ENCODE data around the gene KLK1. TPM values are rescaled to one million over a fixed set of nuclear protein-coding genes. Genes with fewer than 3 reads are reported as not detected.

The KLK1 gene
- total and polyA plus RNA-seq, 4 donors = 0.25 to 0.92 (median 0.83) TPM; not detected in 1

GRCh38 chr19:50835103-50835784 lies 11.7 kb upstream of the KLK1 start:
- H3K9ac ChIP-seq (ENCODE audit: insufficient read depth in 1 of 2, low read length in 2 of 2) = no peak overlapping the region
- no peak overlapping the region for H3K27ac ChIP-seq (ENCODE audit: low read depth in 1 of 2, low read length in 1 of 2)
- peaks cover 4 to 8% (median 5%) of the 10 kb centered on the region in 3 donors for H3K27me3 ChIP-seq (ENCODE audit: control insufficient read depth in 3 of 3, insufficient read depth in 3 of 3, low read length in 2 of 3)
- H3K4me3 ChIP-seq = peak overlapping the region; percentile 39
- DNase-seq (peak; percentile 22 to 32 (median 24)), ATAC-seq (ENCODE audit: insufficient read depth, low FRiP score) (no peak)
- TF ChIP-seq CTCF (IDR thresholded peaks at IDR 0.05; ENCODE audit: control extremely low read depth, extremely low read depth) = no peak
- peaks cover 0 to 5% (median 0%) of the 10 kb centered on the region in 4 donors for H3K9me3 ChIP-seq (ENCODE audit: control insufficient read depth in 4 of 4, insufficient read depth in 3 of 4, low read length in 3 of 4)
- peaks cover 0 to 7% (median 3%) of the 10 kb centered on the region in 5 donors for H3K4me1 ChIP-seq (ENCODE audit: control insufficient read depth in 5 of 5, insufficient read depth in 5 of 5, low read length in 5 of 5)
- no peaks in the 10 kb centered on the region for H3K36me3 ChIP-seq (ENCODE audit: control insufficient read depth in 4 of 4, insufficient read depth in 4 of 4, low read length in 4 of 4)
- WGBS, 2 donors = 30 to 35% methylated on average over 13 of the region's 13 CpGs

GRCh38 chr19:50833802-50834167 lies 10.2 kb upstream of the KLK1 start:
- Histone ChIP-seq H3K27me3 (ENCODE audit: control insufficient read depth in 3 of 3, insufficient read depth in 3 of 3, low read length in 2 of 3) (peaks cover 4 to 11% (median 5%) of the 10 kb centered on the region in 3 donors), H3K4me1 (ENCODE audit: control insufficient read depth in 5 of 5, insufficient read depth in 5 of 5, low read length in 5 of 5) (peaks cover 0 to 7% (median 3%) of the 10 kb centered on the region in 5 donors), H3K4me3 (no peak overlapping the region), H3K9me3 (ENCODE audit: control insufficient read depth in 4 of 4, insufficient read depth in 3 of 4, low read length in 3 of 4) (peaks cover 0 to 5% (median 0%) of the 10 kb centered on the region in 4 donors), H3K36me3 (ENCODE audit: control insufficient read depth in 4 of 4, insufficient read depth in 4 of 4, low read length in 4 of 4) (no peaks in the 10 kb centered on the region), H3K27ac (ENCODE audit: low read depth in 1 of 2, low read length in 1 of 2) (no peak overlapping the region), H3K9ac (ENCODE audit: insufficient read depth in 1 of 2, low read length in 2 of 2) (no peak overlapping the region)
- 93 to 96% methylated on average over 6 of the region's 6 CpGs for WGBS, 2 donors
- TF ChIP-seq CTCF (IDR thresholded peaks at IDR 0.05; ENCODE audit: control extremely low read depth, extremely low read depth) = no peak
- ATAC-seq (ENCODE audit: insufficient read depth, low FRiP score) (no peak), DNase-seq (no peak)

DNA sequence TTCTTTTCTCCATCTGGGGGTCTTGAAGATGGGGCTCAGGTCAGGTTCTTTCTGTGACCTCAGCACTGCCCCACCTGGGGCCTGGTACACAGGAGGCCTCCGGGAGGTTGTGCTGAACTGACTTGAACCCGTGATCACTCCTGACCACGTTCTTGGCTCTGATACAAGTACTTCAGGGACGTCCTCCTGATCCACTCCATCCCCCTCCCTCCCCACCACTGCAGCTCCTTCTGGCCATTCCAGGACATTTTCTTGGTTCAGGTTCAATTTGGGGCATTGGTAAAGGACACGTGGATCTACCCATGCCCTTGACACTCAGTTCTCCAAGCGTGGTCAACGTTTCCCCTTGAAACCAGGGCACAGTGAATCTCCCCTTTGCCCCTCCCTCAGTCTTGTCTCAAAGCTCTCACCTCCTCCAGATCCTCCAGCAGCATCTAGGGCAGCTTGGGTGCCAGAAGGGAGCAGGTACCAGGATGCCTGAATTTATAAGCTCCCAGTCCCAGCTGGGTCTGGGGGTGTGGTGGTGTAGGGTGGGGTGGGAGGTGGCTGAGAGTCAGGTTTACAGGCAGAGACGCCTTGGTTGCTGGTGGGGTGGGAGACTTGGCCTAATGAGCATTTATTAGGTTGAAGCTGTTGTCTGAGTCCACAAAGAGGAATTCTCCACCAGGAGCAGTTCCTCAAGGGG lies 9.7 kb upstream of the KLK1 start, which contains the start of gene KLK15:
Gene KLK15, minus strand, starts transcription at position 458 of the 685 bp plus-strand sequence. CDS start 2,082 bp downstream, outside the sequence.
- DNase-seq (no peak), ATAC-seq (ENCODE audit: insufficient read depth, low FRiP score) (no peak)
- no peak within 1 kb of the TSS for H3K27ac ChIP-seq (ENCODE audit: low read depth in 1 of 2, low read length in 1 of 2)
- WGBS, 2 donors = 57 to 72% methylated on average over 8 of the region's 8 CpGs
- no peaks in the 10 kb centered on the region for H3K36me3 ChIP-seq (ENCODE audit: control insufficient read depth in 4 of 4, insufficient read depth in 4 of 4, low read length in 4 of 4)
- H3K4me3 ChIP-seq = no peak within 1 kb of the TSS
- TF ChIP-seq CTCF (IDR thresholded peaks at IDR 0.05; ENCODE audit: control extremely low read depth, extremely low read depth) = no peak
- H3K9me3 ChIP-seq (ENCODE audit: control insufficient read depth in 4 of 4, insufficient read depth in 3 of 4, low read length in 3 of 4) = peaks cover 0 to 5% (median 0%) of the 10 kb centered on the region in 4 donors
- H3K9ac ChIP-seq (ENCODE audit: insufficient read depth in 1 of 2, low read length in 2 of 2) = no peak within 1 kb of the TSS
- peaks cover 0 to 7% (median 3%) of the 10 kb centered on the region in 5 donors for H3K4me1 ChIP-seq (ENCODE audit: control insufficient read depth in 5 of 5, insufficient read depth in 5 of 5, low read length in 5 of 5)
- peaks cover 4 to 11% (median 7%) of the 10 kb centered on the region in 3 donors for H3K27me3 ChIP-seq (ENCODE audit: control insufficient read depth in 3 of 3, insufficient read depth in 3 of 3, low read length in 2 of 3)

Data from lung (tissue), 12 donors.